ENCODE data around the gene SLC44A4. TPM values are rescaled to one million over a fixed set of nuclear protein-coding genes. Genes with fewer than 3 reads are reported as not detected.

The SLC44A4 gene
- total and polyA plus RNA-seq, 8 donors, result 35.4 to 201 (median 121) TPM

DNA sequence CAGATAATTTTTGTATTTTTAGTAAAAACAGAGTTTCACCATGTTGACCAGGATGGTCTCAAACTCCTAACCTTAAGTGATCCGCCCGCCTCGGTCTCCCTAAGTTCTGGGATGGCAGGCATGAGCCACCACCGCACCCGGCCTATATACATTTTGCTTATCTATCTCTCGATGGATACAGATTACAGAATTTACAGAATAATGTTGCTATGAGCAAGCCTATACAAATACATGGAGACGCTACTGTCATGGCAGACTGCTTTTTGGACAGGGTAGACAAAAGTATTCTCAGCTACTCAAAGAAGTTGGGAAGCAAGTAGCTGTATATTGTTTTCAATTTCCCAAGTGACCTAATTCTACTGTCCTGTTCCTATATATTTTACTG is 65.3 kb downstream of the SLC44A4 start:
- peaks cover 9 to 29% (median 22%) of the 10 kb centered on the region in 4 donors for H3K4me1 ChIP-seq
- no peaks in the 10 kb centered on the region for H3K9me3 ChIP-seq
- intact Hi-C loops (cut with DNase I; ENCODE audit: low total_unique reads), result no loop called here
- H3K36me3 ChIP-seq, result no peaks in the 10 kb centered on the region
- TF ChIP-seq POLR2A (IDR thresholded peaks at IDR 0.05), result no peak
- TF ChIP-seq POLR2AphosphoS5 (IDR thresholded peaks at IDR 0.05), result no peak
- TF ChIP-seq EP300 (IDR thresholded peaks at IDR 0.05), result no peak
- TF ChIP-seq, protein P1, sequence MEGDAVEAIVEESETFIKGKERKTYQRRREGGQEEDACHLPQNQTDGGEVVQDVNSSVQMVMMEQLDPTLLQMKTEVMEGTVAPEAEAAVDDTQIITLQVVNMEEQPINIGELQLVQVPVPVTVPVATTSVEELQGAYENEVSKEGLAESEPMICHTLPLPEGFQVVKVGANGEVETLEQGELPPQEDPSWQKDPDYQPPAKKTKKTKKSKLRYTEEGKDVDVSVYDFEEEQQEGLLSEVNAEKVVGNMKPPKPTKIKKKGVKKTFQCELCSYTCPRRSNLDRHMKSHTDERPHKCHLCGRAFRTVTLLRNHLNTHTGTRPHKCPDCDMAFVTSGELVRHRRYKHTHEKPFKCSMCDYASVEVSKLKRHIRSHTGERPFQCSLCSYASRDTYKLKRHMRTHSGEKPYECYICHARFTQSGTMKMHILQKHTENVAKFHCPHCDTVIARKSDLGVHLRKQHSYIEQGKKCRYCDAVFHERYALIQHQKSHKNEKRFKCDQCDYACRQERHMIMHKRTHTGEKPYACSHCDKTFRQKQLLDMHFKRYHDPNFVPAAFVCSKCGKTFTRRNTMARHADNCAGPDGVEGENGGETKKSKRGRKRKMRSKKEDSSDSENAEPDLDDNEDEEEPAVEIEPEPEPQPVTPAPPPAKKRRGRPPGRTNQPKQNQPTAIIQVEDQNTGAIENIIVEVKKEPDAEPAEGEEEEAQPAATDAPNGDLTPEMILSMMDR (IDR thresholded peaks at IDR 0.05), result no peak
- WGBS, 5 donors, result 80 to 88% (median 85%) methylated on average over 7 of the region's 7 CpGs
- peak overlapping the region in 2 of 4 donors; percentile 31 to 53 for H3K4me3 ChIP-seq
- DNase-seq, result no peak
- peak overlapping the region in 4 of 5 donors; percentile 89 to 100 (median 98) for H3K27ac ChIP-seq
- H3K27me3 ChIP-seq, result no peaks in the 10 kb centered on the region

Small RNA genes within 50 kb of the gene (small RNA-seq; reads per million reads assigned to genes)
- gene SNORD48 (331 to 1,938 (median 464) reads per million in 4 donors), gene SNORD52 (0 reads per million in 4 donors)

Other genes with a start within 250 kb of the SLC44A4 start
Only the 30 nearest of the 35 such genes appear.
- 10 to 100 TPM in 4 of 5 donors, 1 to 10 TPM in 1; 5.8 to 36.8 (median 10.6) TPM for gene GPANK1, start 214.0 kb downstream of the SLC44A4 start, total RNA-seq
- gene GPANK1, start 214.0 kb downstream of the SLC44A4 start, polyA plus RNA-seq, result 10 to 100 TPM; 13.0 to 17.9 (median 13.4) TPM
- 100 to 1,000 TPM in 3 of 5 donors, 10 to 100 TPM in 2; 11.3 to 375 (median 142) TPM for gene CSNK2B, start 212.9 kb downstream of the SLC44A4 start, total RNA-seq
- 100 to 1,000 TPM; 152 to 233 (median 181) TPM for gene CSNK2B, start 212.9 kb downstream of the SLC44A4 start, polyA plus RNA-seq
- gene LY6G5B, start 209.0 kb downstream of the SLC44A4 start, total RNA-seq, result 10 to 100 TPM in 2 of 5 donors, 1 to 10 TPM in 2, not detected in 1; 2.7 to 17.1 (median 10.3) TPM
- 1 to 10 TPM in 2 of 3 donors, under 1 TPM in 1; 0.44 to 4.7 (median 2.1) TPM for gene LY6G5B, start 209.0 kb downstream of the SLC44A4 start, polyA plus RNA-seq
- gene LY6G5C, start 197.9 kb downstream of the SLC44A4 start, total RNA-seq, result not detected
- 1 to 10 TPM; 1.8 to 4.9 (median 2.7) TPM for gene LY6G5C, start 197.9 kb downstream of the SLC44A4 start, polyA plus RNA-seq
- 100 to 1,000 TPM in 1 of 5 donors, 10 to 100 TPM in 4; 40.9 to 122 (median 49.0) TPM for gene ABHD16A, start 175.7 kb downstream of the SLC44A4 start, total RNA-seq
- 10 to 100 TPM; 15.1 to 48.0 (median 20.4) TPM for gene ABHD16A, start 175.7 kb downstream of the SLC44A4 start, polyA plus RNA-seq
- gene LY6G6F, start 172.1 kb downstream of the SLC44A4 start, total RNA-seq, result not detected
- not detected for gene LY6G6F, start 172.1 kb downstream of the SLC44A4 start, polyA plus RNA-seq
- gene LY6G6D, start 163.6 kb downstream of the SLC44A4 start, total RNA-seq, result not detected
- gene LY6G6D, start 163.6 kb downstream of the SLC44A4 start, polyA plus RNA-seq, result not detected
- not detected for gene LY6G6C, start 157.3 kb downstream of the SLC44A4 start, total RNA-seq
- gene LY6G6C, start 157.3 kb downstream of the SLC44A4 start, polyA plus RNA-seq, result under 1 TPM in 1 of 3 donors, not detected in 2; 0.90 TPM
- not detected for gene MPIG6B, start 155.6 kb downstream of the SLC44A4 start, total RNA-seq
- gene MPIG6B, start 155.6 kb downstream of the SLC44A4 start, polyA plus RNA-seq, result under 1 TPM in 1 of 3 donors, not detected in 2; 0.10 TPM
- gene DDAH2, start 149.7 kb downstream of the SLC44A4 start, total RNA-seq, result 100 to 1,000 TPM in 2 of 5 donors, 10 to 100 TPM in 3; 33.3 to 133 (median 76.1) TPM
- gene DDAH2, start 149.7 kb downstream of the SLC44A4 start, polyA plus RNA-seq, result 10 to 100 TPM; 52.9 to 73.7 (median 57.9) TPM
- gene CLIC1, start 142.5 kb downstream of the SLC44A4 start, total RNA-seq, result 100 to 1,000 TPM in 4 of 5 donors, 10 to 100 TPM in 1; 33.8 to 381 (median 117) TPM
- 100 to 1,000 TPM; 331 to 597 (median 348) TPM for gene CLIC1, start 142.5 kb downstream of the SLC44A4 start, polyA plus RNA-seq
- gene MSH5, start 139.0 kb downstream of the SLC44A4 start, total RNA-seq, result 10 to 100 TPM in 4 of 5 donors, 1 to 10 TPM in 1; 4.1 to 66.4 (median 21.4) TPM
- gene MSH5, start 139.0 kb downstream of the SLC44A4 start, polyA plus RNA-seq, result 1 to 10 TPM; 2.9 to 9.3 (median 3.2) TPM
- gene SAPCD1, start 116.3 kb downstream of the SLC44A4 start, total RNA-seq, result 10 to 100 TPM in 2 of 5 donors, 1 to 10 TPM in 2, not detected in 1; 2.7 to 40.8 (median 7.6) TPM
- 1 to 10 TPM; 2.4 to 5.4 (median 2.9) TPM for gene SAPCD1, start 116.3 kb downstream of the SLC44A4 start, polyA plus RNA-seq
- gene VWA7, start 101.7 kb downstream of the SLC44A4 start, total RNA-seq, result 10 to 100 TPM in 1 of 5 donors, 1 to 10 TPM in 3, not detected in 1; 4.2 to 18.3 (median 7.5) TPM
- gene VWA7, start 101.7 kb downstream of the SLC44A4 start, polyA plus RNA-seq, result 1 to 10 TPM; 1.3 to 1.4 (median 1.4) TPM
- 10 to 100 TPM; 21.6 to 56.5 (median 24.1) TPM for gene VARS1, start 83.2 kb downstream of the SLC44A4 start, total RNA-seq
- gene VARS1, start 83.2 kb downstream of the SLC44A4 start, polyA plus RNA-seq, result 10 to 100 TPM; 11.0 to 31.8 (median 27.7) TPM
- 10 to 100 TPM in 3 of 5 donors, 1 to 10 TPM in 1, not detected in 1; 6.7 to 34.5 (median 11.4) TPM for gene LSM2, start 72.0 kb downstream of the SLC44A4 start, total RNA-seq
- gene LSM2, start 72.0 kb downstream of the SLC44A4 start, polyA plus RNA-seq, result 10 to 100 TPM; 45.2 to 55.8 (median 50.4) TPM
- gene HSPA1L, start 63.7 kb downstream of the SLC44A4 start, total RNA-seq, result 1 to 10 TPM in 2 of 5 donors, not detected in 3; 1.1 to 1.7 TPM
- under 1 TPM; 0.46 to 0.98 (median 0.75) TPM for gene HSPA1L, start 63.7 kb downstream of the SLC44A4 start, polyA plus RNA-seq
- gene HSPA1A, start 63.5 kb downstream of the SLC44A4 start, total RNA-seq, result 100 to 1,000 TPM in 3 of 5 donors, 10 to 100 TPM in 2; 68.8 to 124 (median 113) TPM
- 100 to 1,000 TPM in 1 of 3 donors, 10 to 100 TPM in 2; 51.1 to 107 (median 64.8) TPM for gene HSPA1A, start 63.5 kb downstream of the SLC44A4 start, polyA plus RNA-seq
- 100 to 1,000 TPM in 3 of 5 donors, 10 to 100 TPM in 2; 44.3 to 165 (median 105) TPM for gene HSPA1B, start 51.3 kb downstream of the SLC44A4 start, total RNA-seq
- gene HSPA1B, start 51.3 kb downstream of the SLC44A4 start, polyA plus RNA-seq, result 10 to 100 TPM; 35.9 to 66.0 (median 51.3) TPM
- 10 to 100 TPM; 11.3 to 60.7 (median 25.0) TPM for gene NEU1, start 16.2 kb downstream of the SLC44A4 start, total RNA-seq
- gene NEU1, start 16.2 kb downstream of the SLC44A4 start, polyA plus RNA-seq, result 10 to 100 TPM; 16.3 to 29.0 (median 22.2) TPM
- gene EHMT2, start 18.7 kb upstream of the SLC44A4 start, total RNA-seq, result 10 to 100 TPM; 12.1 to 58.0 (median 31.7) TPM
- gene EHMT2, start 18.7 kb upstream of the SLC44A4 start, polyA plus RNA-seq, result 10 to 100 TPM; 27.3 to 43.2 (median 35.4) TPM
- 1 to 10 TPM in 3 of 5 donors, under 1 TPM in 2; 0.43 to 6.4 (median 1.3) TPM for gene ZBTB12, start 23.1 kb upstream of the SLC44A4 start, total RNA-seq
- gene ZBTB12, start 23.1 kb upstream of the SLC44A4 start, polyA plus RNA-seq, result 1 to 10 TPM; 1.8 to 3.4 (median 2.2) TPM
- gene C2, start 48.7 kb upstream of the SLC44A4 start, total RNA-seq, result 10 to 100 TPM in 1 of 5 donors, 1 to 10 TPM in 3, not detected in 1; 1.7 to 24.6 (median 4.0) TPM
- 1 to 10 TPM; 3.3 to 6.3 (median 4.9) TPM for gene C2, start 48.7 kb upstream of the SLC44A4 start, polyA plus RNA-seq
- gene CFB, start 67.1 kb upstream of the SLC44A4 start, total RNA-seq, result 100 to 1,000 TPM in 3 of 5 donors, 10 to 100 TPM in 1, 1 to 10 TPM in 1; 8.4 to 316 (median 185) TPM
- 100 to 1,000 TPM in 2 of 3 donors, 10 to 100 TPM in 1; 13.1 to 226 (median 165) TPM for gene CFB, start 67.1 kb upstream of the SLC44A4 start, polyA plus RNA-seq
- 100 to 1,000 TPM in 1 of 5 donors, 10 to 100 TPM in 3, 1 to 10 TPM in 1; 2.9 to 100 (median 50.1) TPM for gene NELFE, start 80.0 kb upstream of the SLC44A4 start, total RNA-seq
- gene NELFE, start 80.0 kb upstream of the SLC44A4 start, polyA plus RNA-seq, result 10 to 100 TPM; 52.1 to 75.8 (median 53.5) TPM
- gene SKIC2, start 80.2 kb upstream of the SLC44A4 start, total RNA-seq, result 100 to 1,000 TPM in 3 of 5 donors, 10 to 100 TPM in 2; 22.0 to 478 (median 114) TPM
- gene SKIC2, start 80.2 kb upstream of the SLC44A4 start, polyA plus RNA-seq, result 10 to 100 TPM; 74.3 to 88.9 (median 87.1) TPM
- gene DXO, start 93.1 kb upstream of the SLC44A4 start, total RNA-seq, result 10 to 100 TPM in 3 of 5 donors, 1 to 10 TPM in 2; 4.1 to 65.8 (median 18.3) TPM
- gene DXO, start 93.1 kb upstream of the SLC44A4 start, polyA plus RNA-seq, result 10 to 100 TPM; 11.9 to 24.8 (median 19.7) TPM
- 100 to 1,000 TPM in 1 of 5 donors, 10 to 100 TPM in 4; 10.8 to 248 (median 32.1) TPM for gene C4A, start 103.1 kb upstream of the SLC44A4 start, total RNA-seq
- 10 to 100 TPM; 42.2 to 92.9 (median 48.1) TPM for gene C4A, start 103.1 kb upstream of the SLC44A4 start, polyA plus RNA-seq
- gene C4B, start 135.8 kb upstream of the SLC44A4 start, total RNA-seq, result 100 to 1,000 TPM in 1 of 5 donors, 10 to 100 TPM in 4; 14.9 to 108 (median 32.7) TPM
- gene C4B, start 135.8 kb upstream of the SLC44A4 start, polyA plus RNA-seq, result 100 to 1,000 TPM in 1 of 3 donors, 10 to 100 TPM in 2; 42.8 to 107 (median 54.9) TPM
- gene CYP21A2, start 159.4 kb upstream of the SLC44A4 start, total RNA-seq, result not detected
- 10 to 100 TPM in 1 of 3 donors, 1 to 10 TPM in 2; 1.3 to 23.8 (median 1.4) TPM for gene CYP21A2, start 159.4 kb upstream of the SLC44A4 start, polyA plus RNA-seq